K562 (cell line): ENCODE results near the gene MED22. TPM values are rescaled to one million over a fixed set of nuclear protein-coding genes. Genes with fewer than 3 reads are reported as not detected.

ENCODE experiments used
- BRD4 ChIP-seq: fragments of 200-600 bp; sonication (generic); IDR thresholded peaks from 2 replicates; pipeline ENCODE4 v1.6.1; 2017; ENCODE audit warnings: inconsistent platforms
- CREB3 ChIP-seq: fragments of 450-650 bp; conservative IDR thresholded peaks from 2 replicates; pipeline ENCODE4 v1.6.1; 2016; ENCODE audit warnings: missing genetic modification characterization, low read depth, mild to moderate bottlenecking, missing compliant biosample characterization, moderate library complexity
- DPF2 ChIP-seq: fragments of 450-650 bp; IDR thresholded peaks from 2 replicates; pipeline ENCODE4 v1.6.1; 2016
- EP400 ChIP-seq: fragments of 450-650 bp; IDR thresholded peaks from 2 replicates; pipeline ENCODE4 v1.6.1; 2017; ENCODE audit warnings: antibody characterized with exemption, mild to moderate bottlenecking, moderate library complexity
- EZH2 ChIP-seq: IDR thresholded peaks from 2 replicates; pipeline ENCODE4 v1.6.1; 2012; ENCODE audit warnings: low read depth, mild to moderate bottlenecking, inconsistent platforms, low read length, borderline replicate concordance
- FOXJ2 ChIP-seq: fragments of 200-800 bp; sonication (Bioruptor generic); IDR thresholded peaks from 2 replicates; pipeline ENCODE4 v1.6.1; 2016; ENCODE audit warnings: missing genetic modification characterization, missing compliant biosample characterization
- HINFP ChIP-seq: fragments of 450-650 bp; conservative IDR thresholded peaks from 2 replicates; pipeline ENCODE4 v1.6.1; 2016; ENCODE audit warnings: missing genetic modification characterization, low read depth, mild to moderate bottlenecking, control low read depth, missing compliant biosample characterization
- HMBOX1 ChIP-seq: sonication (generic); IDR thresholded peaks from 2 replicates; pipeline ENCODE4 v1.6.1; 2016
- MYNN ChIP-seq, 2 experiments: sonication (generic); formaldehyde crosslinking in 1 of 2; IDR thresholded peaks; 2 replicates each; pipeline versions ENCODE4 v1.5.0 to v1.6.1; 2016 to 2020; ENCODE audit warnings: antibody characterized with exemption in 1 of 2, missing genetic modification reagents in 1 of 2
- PHF20 ChIP-seq: fragments of 450-650 bp; IDR thresholded peaks from 2 replicates; pipeline ENCODE4 v1.6.1; 2018; ENCODE audit not compliant: partially characterized antibody
- PHF8 ChIP-seq: fragments of 200-600 bp; sonication (generic); IDR thresholded peaks from 2 replicates; pipeline ENCODE4 v1.6.1; 2012; ENCODE audit warnings: mixed run types, mild to moderate bottlenecking, inconsistent platforms, low read length, moderate library complexity, borderline replicate concordance
- PML ChIP-seq: IDR thresholded peaks from 2 replicates; pipeline ENCODE4 v1.6.1; 2012; ENCODE audit warnings: low read length, inconsistent platforms
- RNF219 ChIP-seq: fragments of 250-450 bp; sonication (Bioruptor Pico); IDR thresholded peaks from 2 replicates; pipeline ENCODE4 v1.5.0; 2022; ENCODE audit warnings: mild to moderate bottlenecking
- SRSF7 ChIP-seq: fragments of 200-400 bp; formaldehyde crosslinking; optimal IDR thresholded peaks from 2 replicates; pipeline ENCODE3; 2017; ENCODE audit warnings: mild to moderate bottlenecking, low read depth, low read length
- THAP12 ChIP-seq: fragments of 250-450 bp; sonication (Bioruptor Pico); IDR thresholded peaks from 2 replicates; pipeline ENCODE4 v1.9.0; 2021; ENCODE audit warnings: mild to moderate bottlenecking, inconsistent platforms
- WHSC1 ChIP-seq: IDR thresholded peaks from one replicate; pipeline ENCODE4 v1.6.1; 2012; ENCODE audit warnings: low read length, control low read depth, inconsistent platforms
- ZC3H8 ChIP-seq: fragments of 450-650 bp; IDR thresholded peaks from 2 replicates; pipeline ENCODE4 v1.6.1; 2017
- ZNF184 ChIP-seq: sonication (generic); formaldehyde crosslinking; IDR thresholded peaks from 2 replicates; pipeline ENCODE4 v1.5.0; 2020; ENCODE audit warnings: missing genetic modification reagents
- ZNF778 ChIP-seq: fragments of 450-650 bp; formaldehyde crosslinking; IDR thresholded peaks from 2 replicates; pipeline ENCODE4 v1.4.0; 2020; ENCODE audit warnings: mild to moderate bottlenecking, moderate library complexity
- ZNF785 ChIP-seq: fragments of 250-450 bp; sonication (Bioruptor Pico); IDR thresholded peaks from 2 replicates; pipeline ENCODE4 v1.4.0; 2020; ENCODE audit warnings: mild to moderate bottlenecking
- polyA plus RNA-seq, 8 experiments: library from polyadenylated mRNA; depleted of rRNA in 4 of 8; stranded (reverse) in 5 of 8; unstranded in 3 of 8; fragments of >200 nt; fragmentation: Nextera tagmentation in 2 of 8; fragmentation: Illumina TruSeq in 1 of 8; extraction: Ambion mirVana in 2 of 8; extraction: Trizol in 1 of 8; gene quantifications; 2 replicates each; pipeline versions ENCODE4 v1.2.1 to v1.2.3, GENCODE V29; 2011 to 2014; ENCODE audit warnings: inconsistent platforms in 1 of 8, missing spikeins in 1 of 8
- total RNA-seq, 7 experiments: library from RNA; depleted of rRNA in 6 of 7; stranded (reverse); fragments of >200 nt in 6 of 7; fragmentation: Illumina TruSeq in 2 of 7; extraction: Trizol in 2 of 7; gene quantifications; 2 replicates each; pipeline versions ENCODE4 v1.2.1 to v1.2.3, GENCODE V29; 2011 to 2021; ENCODE audit warnings: low replicate concordance in 1 of 7

Gene MED22
- total and polyA plus RNA-seq, 9 of the 15 experiments (the other 6 are each of a cell fraction or from before 2014, with no cell fraction given): 0.73 to 35.6 (median 22.3) TPM

- no peak for TF ChIP-seq ZNF184 (CRISPR knock-in tag)
- TF ChIP-seq ZC3H8: no peak
- no peak for TF ChIP-seq BRD4
- TF ChIP-seq CREB3: peak; percentile 73; the same call in 1 of the 2 replicates
- peak; percentile 97 for TF ChIP-seq EP400
- no peak for TF ChIP-seq EZH2
- no peak for TF ChIP-seq HMBOX1
- TF ChIP-seq THAP12: 0 out of 2 replicates have a peak, but pooled peaks have one; percentile 41
- TF ChIP-seq WHSC1: no peak
- peak; percentile 88; the same call in 1 of the 2 replicates for TF ChIP-seq PHF8
- no peak; the same call in 1 of the 2 replicates for TF ChIP-seq PML
- peak; percentile 86 for TF ChIP-seq PHF20
- TF ChIP-seq DPF2: 0 out of 2 replicates have a peak, but pooled peaks have one; percentile 18
- TF ChIP-seq MYNN (IDR thresholded peaks at IDR 0.05): peak; percentile 56
- no peak for TF ChIP-seq MYNN (CRISPR knock-in tag; IDR thresholded peaks at IDR 0.05)
- TF ChIP-seq ZNF778 (CRISPR knock-in tag): no peak
- TF ChIP-seq RNF219 (CRISPR knock-in tag): no peak
- TF ChIP-seq SRSF7: no peak
- TF ChIP-seq HINFP: no peak
- no peak for TF ChIP-seq ZNF785 (CRISPR knock-in tag)
- TF ChIP-seq FOXJ2 (tag): no peak
Observed at GRCh38 chr9:133335924-133336811, 11.8 kb downstream of the MED22 start, which contains the start of gene SURF6 (continued).
